HCT116 (cell line): ENCODE measurements around the gene RNF13.

Experiments used
- EGR1 ChIP-seq: IDR thresholded peaks from 2 replicates; pipeline ENCODE4 v1.6.1; 2012; ENCODE audit warnings: low read depth
- EZH2 ChIP-seq: fragments of 200-600 bp; sonication (generic); IDR thresholded peaks from 2 replicates; pipeline ENCODE4 v1.6.1; 2017; ENCODE audit warnings: antibody characterized with exemption, mixed run types
- EZH2phosphoT487 ChIP-seq: fragments of 200-600 bp; IDR thresholded peaks from 2 replicates; pipeline ENCODE4 v1.6.1; 2018; ENCODE audit warnings: antibody characterized with exemption, borderline replicate concordance
- FOSL1 ChIP-seq: IDR thresholded peaks from 2 replicates; pipeline ENCODE4 v1.6.1; 2012; ENCODE audit warnings: low read depth
- POLR2A ChIP-seq: IDR thresholded peaks from 2 replicates; pipeline ENCODE4 v1.7.0; 2011; ENCODE audit warnings: borderline replicate concordance; ENCODE audit not compliant: insufficient read depth, insufficient read length; ENCODE audit errors: extremely low read depth
- POLR2AphosphoS5 ChIP-seq: IDR thresholded peaks from 2 replicates; pipeline ENCODE4 v1.6.1; 2011; ENCODE audit warnings: mild to moderate bottlenecking, low read depth, low read length, moderate library complexity
- RAD21 ChIP-seq: IDR thresholded peaks from 2 replicates; pipeline ENCODE4 v1.6.1; 2012; ENCODE audit warnings: low read depth, mild to moderate bottlenecking
- SP1 ChIP-seq: IDR thresholded peaks from 2 replicates; pipeline ENCODE4 v1.6.1; 2012; ENCODE audit warnings: low read depth
- TCF7L2 ChIP-seq: IDR thresholded peaks from 2 replicates; pipeline ENCODE4 v1.7.0; 2011; ENCODE audit warnings: borderline replicate concordance, inconsistent platforms; ENCODE audit not compliant: insufficient read depth, insufficient read length; ENCODE audit errors: extremely low read depth
- ZNF274 ChIP-seq: fragments of 200-500 bp; sonication (Bioruptor generic); IDR thresholded peaks from 2 replicates; pipeline ENCODE4 v1.6.1; 2014; ENCODE audit warnings: mild to moderate bottlenecking, low read depth, low read length, inconsistent platforms
- TF ChIP-seq, protein P1 (sequence below), 3 experiments: fragments of 200-600 bp in 1 of 3; sonication (generic) in 1 of 3; IDR thresholded peaks in 2 of 3; conservative IDR thresholded peaks in 1 of 3; 2 replicates each; pipeline ENCODE4 v1.5.1; 2012 to 2017; ENCODE audit warnings: low read depth in 2 of 3, low read length in 2 of 3, antibody characterized with exemption in 1 of 3, borderline replicate concordance in 1 of 3, control low read depth in 1 of 3, mild to moderate bottlenecking in 1 of 3, mixed read lengths in 1 of 3, mixed run types in 1 of 3, moderate library complexity in 1 of 3; ENCODE audit not compliant: insufficient read depth in 1 of 3
- TF ChIP-seq, protein P2 (sequence below): IDR thresholded peaks from 2 replicates; pipeline ENCODE4 v1.6.1; 2011; ENCODE audit warnings: mild to moderate bottlenecking, low read length, moderate library complexity; ENCODE audit not compliant: insufficient replicate concordance; ENCODE audit errors: extremely low read depth

DNA sequence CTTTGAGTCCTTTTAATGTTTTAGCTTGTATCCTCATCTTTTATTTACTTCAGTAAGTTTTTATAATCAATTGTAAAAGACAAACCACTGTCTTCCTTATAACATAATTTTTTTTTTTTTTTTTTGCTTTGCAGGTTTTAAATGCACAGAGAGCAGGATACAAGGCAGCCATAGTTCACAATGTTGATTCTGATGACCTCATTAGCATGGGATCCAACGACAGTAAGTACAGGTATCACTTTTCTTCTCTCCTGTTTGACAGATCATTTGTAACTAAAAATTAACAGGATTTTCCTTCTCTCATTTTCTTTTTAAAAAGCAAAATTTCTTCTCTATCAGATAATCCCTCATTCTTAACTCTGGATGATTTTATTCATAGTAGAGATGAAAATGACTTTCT lies 82.3 kb downstream of the RNF13 start:
- TF ChIP-seq SP1 (no peak), EZH2phosphoT487 (no peak), RAD21 (no peak), POLR2AphosphoS5 (no peak), EGR1 (no peak), EZH2 (no peak), ZNF274 (no peak), POLR2A (no peak), FOSL1 (no peak), TCF7L2 (no peak)
- TF ChIP-seq, protein P1, sequence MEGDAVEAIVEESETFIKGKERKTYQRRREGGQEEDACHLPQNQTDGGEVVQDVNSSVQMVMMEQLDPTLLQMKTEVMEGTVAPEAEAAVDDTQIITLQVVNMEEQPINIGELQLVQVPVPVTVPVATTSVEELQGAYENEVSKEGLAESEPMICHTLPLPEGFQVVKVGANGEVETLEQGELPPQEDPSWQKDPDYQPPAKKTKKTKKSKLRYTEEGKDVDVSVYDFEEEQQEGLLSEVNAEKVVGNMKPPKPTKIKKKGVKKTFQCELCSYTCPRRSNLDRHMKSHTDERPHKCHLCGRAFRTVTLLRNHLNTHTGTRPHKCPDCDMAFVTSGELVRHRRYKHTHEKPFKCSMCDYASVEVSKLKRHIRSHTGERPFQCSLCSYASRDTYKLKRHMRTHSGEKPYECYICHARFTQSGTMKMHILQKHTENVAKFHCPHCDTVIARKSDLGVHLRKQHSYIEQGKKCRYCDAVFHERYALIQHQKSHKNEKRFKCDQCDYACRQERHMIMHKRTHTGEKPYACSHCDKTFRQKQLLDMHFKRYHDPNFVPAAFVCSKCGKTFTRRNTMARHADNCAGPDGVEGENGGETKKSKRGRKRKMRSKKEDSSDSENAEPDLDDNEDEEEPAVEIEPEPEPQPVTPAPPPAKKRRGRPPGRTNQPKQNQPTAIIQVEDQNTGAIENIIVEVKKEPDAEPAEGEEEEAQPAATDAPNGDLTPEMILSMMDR (IDR thresholded peaks at IDR 0.05 in 2 of 3, conservative IDR thresholded peaks at IDR 0.05 in 1 of 3; ENCODE audit: borderline replicate concordance in 1 of 3, insufficient read depth in 1 of 3, low read depth in 2 of 3, low read length in 2 of 3) = no peak
- TF ChIP-seq, protein P2, sequence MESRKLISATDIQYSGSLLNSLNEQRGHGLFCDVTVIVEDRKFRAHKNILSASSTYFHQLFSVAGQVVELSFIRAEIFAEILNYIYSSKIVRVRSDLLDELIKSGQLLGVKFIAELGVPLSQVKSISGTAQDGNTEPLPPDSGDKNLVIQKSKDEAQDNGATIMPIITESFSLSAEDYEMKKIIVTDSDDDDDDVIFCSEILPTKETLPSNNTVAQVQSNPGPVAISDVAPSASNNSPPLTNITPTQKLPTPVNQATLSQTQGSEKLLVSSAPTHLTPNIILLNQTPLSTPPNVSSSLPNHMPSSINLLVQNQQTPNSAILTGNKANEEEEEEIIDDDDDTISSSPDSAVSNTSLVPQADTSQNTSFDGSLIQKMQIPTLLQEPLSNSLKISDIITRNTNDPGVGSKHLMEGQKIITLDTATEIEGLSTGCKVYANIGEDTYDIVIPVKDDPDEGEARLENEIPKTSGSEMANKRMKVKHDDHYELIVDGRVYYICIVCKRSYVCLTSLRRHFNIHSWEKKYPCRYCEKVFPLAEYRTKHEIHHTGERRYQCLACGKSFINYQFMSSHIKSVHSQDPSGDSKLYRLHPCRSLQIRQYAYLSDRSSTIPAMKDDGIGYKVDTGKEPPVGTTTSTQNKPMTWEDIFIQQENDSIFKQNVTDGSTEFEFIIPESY = no peak
